Measurements from ENCODE around the gene TRAF3IP3.

The TRAF3IP3 gene

GRCh38 chr1:209777587-209777986 is 21.7 kb downstream of the TRAF3IP3 start:
- no peak for DNase-seq (ENCODE audit: low spot score)
- no peak for TF ChIP-seq CTCF (IDR thresholded peaks at IDR 0.05; ENCODE audit: borderline replicate concordance, control extremely low read depth, extremely low read depth, insufficient read depth, missing control alignments)
- in situ Hi-C loops (cut with MboI; ENCODE audit: low sequenced_read_pairs, unreplicated experiment) = no loop called here

GRCh38 chr1:209778102-209778501 is 22.2 kb downstream of the TRAF3IP3 start:
- DNase-seq (ENCODE audit: low spot score) = no peak
- TF ChIP-seq CTCF (IDR thresholded peaks at IDR 0.05; ENCODE audit: borderline replicate concordance, control extremely low read depth, extremely low read depth, insufficient read depth, missing control alignments) = no peak
- in situ Hi-C loops (cut with MboI; ENCODE audit: low sequenced_read_pairs, unreplicated experiment) = no loop called here

- TF ChIP-seq CTCF (IDR thresholded peaks at IDR 0.05; ENCODE audit: borderline replicate concordance, control extremely low read depth, extremely low read depth, insufficient read depth, missing control alignments) = no peak
- in situ Hi-C loops (cut with MboI; ENCODE audit: low sequenced_read_pairs, unreplicated experiment) = no loop called here
- no peak for DNase-seq (ENCODE audit: low spot score)
Measured at GRCh38 chr1:209780268-209780667, 24.4 kb downstream of the TRAF3IP3 start.

- DNase-seq (ENCODE audit: low spot score) = no peak
- no peak for TF ChIP-seq CTCF (IDR thresholded peaks at IDR 0.05; ENCODE audit: borderline replicate concordance, control extremely low read depth, extremely low read depth, insufficient read depth, missing control alignments)
- in situ Hi-C loops (cut with MboI; ENCODE audit: low sequenced_read_pairs, unreplicated experiment) = no loop called here
Measured at GRCh38 chr1:209783386-209783785, 27.5 kb downstream of the TRAF3IP3 start.

GRCh38 chr1:209784265-209785169 is 28.7 kb downstream of the TRAF3IP3 start, which contains the start of gene C1orf74:
Gene C1orf74, minus strand, starts transcription at chr1:209784559. Its CDS starts 925 bp downstream, at chr1:209783634.
- DNase-seq (ENCODE audit: low spot score) = peak; percentile 98

GRCh38 chr1:209785592-209785991 is 29.7 kb downstream of the TRAF3IP3 start:
- in situ Hi-C loops (cut with MboI; ENCODE audit: low sequenced_read_pairs, unreplicated experiment) = no loop called here
- TF ChIP-seq CTCF (IDR thresholded peaks at IDR 0.05; ENCODE audit: borderline replicate concordance, control extremely low read depth, extremely low read depth, insufficient read depth, missing control alignments) = no peak
- no peak for DNase-seq (ENCODE audit: low spot score)

More at GRCh38 chr1:209784265-209785169, 28.7 kb downstream of the TRAF3IP3 start, which contains the start of gene C1orf74:
- in situ Hi-C loops (cut with MboI; ENCODE audit: low sequenced_read_pairs, unreplicated experiment) = no loop called here
- TF ChIP-seq CTCF (IDR thresholded peaks at IDR 0.05; ENCODE audit: borderline replicate concordance, control extremely low read depth, extremely low read depth, insufficient read depth, missing control alignments) = no peak

Measured in GM13976 (cell line).